Renal cortex interstitium (tissue), 11 donors: Measurements from ENCODE around the gene STOML1. TPM values are rescaled to one million over a fixed set of nuclear protein-coding genes. Genes with fewer than 3 reads are reported as not detected.
"Not testable (repeated sequence)": the region's sequence is repeated elsewhere in the genome, so short reads cannot be mapped to it uniquely, and the experiment has no call there.

Experiments used
- DNase-seq, 11 donors: peaks; one replicate each; pipeline ENCODE4 v3.0.0-alpha.2; 2013; ENCODE audit warnings: low read depth in 9 of 11, low spot score in 4 of 11; ENCODE audit errors: extremely low read depth in 1 of 11
- polyA plus RNA-seq, 3 donors: library from polyadenylated mRNA; unstranded; fragments of 120-200 nt; gene quantifications; one replicate each; pipeline ENCODE4 v1.2.1, GENCODE V29; 2013; ENCODE audit not compliant: insufficient read length in 3 of 3

STOML1 gene
- polyA plus RNA-seq, 3 donors: 12.2 to 14.3 (median 13.8) TPM

- DNase-seq: no peak
Measured at GRCh38 chr15:73941449-73941848, 50.6 kb downstream of the STOML1 start.

GRCh38 chr15:73941044-73941443 is 51.1 kb downstream of the STOML1 start:
- no peak for DNase-seq

DNA sequence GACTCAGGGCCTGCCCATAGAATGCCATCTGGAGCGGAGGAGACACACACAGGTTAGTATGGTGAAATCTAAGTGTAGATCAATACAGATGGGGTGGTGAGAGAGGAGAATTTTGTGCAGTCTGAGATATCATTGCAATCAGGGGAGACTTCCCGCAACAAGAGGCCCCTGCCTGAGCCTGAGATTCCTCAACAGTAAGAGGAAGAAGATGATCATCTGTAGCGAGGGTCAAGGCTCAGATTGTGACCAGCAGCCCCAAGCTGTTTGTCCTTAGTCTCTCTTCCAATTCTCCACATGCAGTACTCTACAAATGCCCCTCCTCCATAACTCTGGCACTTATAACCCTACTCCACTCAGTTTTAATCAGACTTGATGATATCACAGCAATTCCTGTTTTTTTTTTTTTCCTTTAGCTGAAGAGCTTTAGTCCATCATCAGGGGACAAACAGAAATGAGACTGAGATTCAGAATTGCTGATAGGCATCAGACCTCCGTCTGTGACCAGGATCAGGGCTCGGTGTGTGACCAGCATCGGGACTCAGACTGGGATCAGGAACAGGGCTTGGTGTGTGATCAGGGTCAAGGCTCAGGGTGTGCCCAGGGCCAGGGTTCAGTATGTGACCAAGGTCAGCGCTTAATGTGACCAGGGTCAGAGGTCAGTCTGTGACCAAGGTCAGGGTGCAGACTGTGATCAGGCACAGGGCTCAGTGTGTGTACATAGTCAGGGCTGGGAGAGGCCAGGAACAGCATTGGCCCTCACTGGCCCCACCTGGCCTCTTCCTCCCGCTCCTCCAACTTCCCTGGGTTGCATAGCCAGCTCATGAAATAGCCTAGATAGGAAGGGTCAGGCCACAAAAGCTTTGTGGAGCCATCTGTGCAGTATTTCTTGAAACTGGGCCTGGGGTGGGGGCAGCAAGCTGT is 51.8 kb downstream of the STOML1 start:
- no peak for DNase-seq

DNA sequence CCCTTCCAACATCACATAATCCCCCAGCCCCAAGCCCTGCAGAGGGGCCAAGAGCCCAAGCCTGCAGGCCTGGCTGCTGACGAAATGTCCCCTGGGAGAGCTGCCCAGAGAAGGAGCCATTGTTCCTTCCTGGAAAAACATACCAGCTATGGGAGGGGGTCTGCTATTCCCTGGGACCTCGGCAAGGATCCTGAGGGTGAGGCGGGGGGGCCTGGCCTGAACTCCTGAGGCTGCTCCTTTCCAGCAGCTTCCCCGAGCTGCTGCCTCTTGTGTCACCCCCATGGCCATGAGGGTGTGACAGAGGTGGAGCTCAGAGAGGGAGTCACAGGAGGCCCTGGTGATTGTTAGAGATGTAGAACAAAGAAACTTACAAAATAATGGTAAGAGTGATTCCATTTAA is 53.0 kb downstream of the STOML1 start:
- DNase-seq: no peak

- DNase-seq: not testable (repeated sequence)
Measured at GRCh38 chr15:73938516-73938915, 53.6 kb downstream of the STOML1 start.

DNA sequence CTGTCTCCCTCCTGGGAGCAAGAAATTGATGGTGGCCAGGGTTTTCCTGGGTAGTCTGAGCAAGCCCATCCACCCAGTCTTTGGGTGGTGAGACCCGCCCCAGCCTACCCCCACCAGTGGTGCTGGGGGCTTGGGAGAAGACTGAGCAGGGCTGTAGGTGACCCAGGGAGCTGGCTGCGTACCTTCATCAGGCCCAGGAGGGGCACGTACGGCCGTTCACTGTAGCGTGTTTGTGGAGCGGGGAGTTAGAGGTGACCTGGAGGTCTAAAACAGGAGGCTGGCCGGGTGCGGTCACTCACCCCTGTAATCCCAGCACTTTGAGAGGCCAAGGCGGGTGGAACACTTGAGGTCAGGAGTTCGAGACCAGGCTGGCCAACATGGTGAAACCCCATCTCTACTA is 54.4 kb downstream of the STOML1 start:
- DNase-seq: no peak

DNA sequence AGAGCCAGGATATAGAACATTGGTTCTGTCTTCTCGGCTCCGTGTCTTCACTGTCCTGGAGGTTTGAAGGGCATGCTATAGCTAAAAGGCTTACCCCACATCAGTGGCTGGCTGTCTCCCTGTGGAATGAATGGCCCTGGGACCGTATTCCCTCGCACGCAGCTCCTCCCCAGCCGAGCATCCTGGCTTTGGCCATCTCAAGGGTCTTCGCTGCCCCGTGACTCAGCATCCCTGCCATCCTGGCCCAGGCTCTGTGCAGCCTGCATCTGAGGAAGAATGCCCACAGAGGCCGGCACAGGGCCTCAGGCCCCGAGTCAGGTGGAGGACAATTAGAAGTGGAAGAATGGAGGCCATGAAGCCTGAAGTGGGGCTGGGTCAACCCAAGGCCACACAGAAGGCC is 54.8 kb downstream of the STOML1 start:
- no peak for DNase-seq

DNA sequence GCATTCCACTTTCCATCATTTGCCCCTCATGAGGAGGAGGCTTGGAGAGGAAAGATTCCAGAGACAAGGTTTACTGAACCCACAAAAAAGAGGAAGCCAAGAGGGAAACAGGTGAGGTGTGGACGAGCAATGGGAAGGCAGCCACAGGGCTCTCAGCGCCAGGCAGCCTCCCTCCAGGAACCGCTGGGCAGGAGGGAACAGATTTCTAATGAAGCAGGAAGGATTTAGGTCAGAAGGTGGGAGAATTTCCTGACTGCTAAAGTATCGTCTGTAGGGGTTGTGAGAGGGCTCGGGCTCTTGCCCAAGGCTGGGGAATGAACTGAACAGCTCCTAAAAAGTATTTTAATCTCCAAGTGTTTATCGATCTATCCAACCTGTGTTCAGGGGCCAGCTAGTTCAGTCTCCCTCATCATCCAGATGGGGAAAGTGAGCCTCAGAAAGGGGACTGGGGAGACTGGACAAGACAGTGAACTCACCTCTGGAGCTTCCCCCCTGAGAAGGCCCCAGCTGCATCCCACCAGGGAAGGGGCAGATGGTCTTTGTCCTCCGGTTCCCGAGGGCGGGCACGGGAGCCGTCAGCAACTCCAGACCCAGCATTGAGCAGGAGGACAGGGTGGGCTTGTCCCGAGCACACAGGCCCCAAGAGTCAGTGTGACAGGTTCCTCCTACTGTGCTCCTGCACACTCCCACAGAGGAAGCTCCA is 55.4 kb downstream of the STOML1 start:
- no peak for DNase-seq

- no peak for DNase-seq
Measured at GRCh38 chr15:73936181-73936580, 55.9 kb downstream of the STOML1 start.

DNA sequence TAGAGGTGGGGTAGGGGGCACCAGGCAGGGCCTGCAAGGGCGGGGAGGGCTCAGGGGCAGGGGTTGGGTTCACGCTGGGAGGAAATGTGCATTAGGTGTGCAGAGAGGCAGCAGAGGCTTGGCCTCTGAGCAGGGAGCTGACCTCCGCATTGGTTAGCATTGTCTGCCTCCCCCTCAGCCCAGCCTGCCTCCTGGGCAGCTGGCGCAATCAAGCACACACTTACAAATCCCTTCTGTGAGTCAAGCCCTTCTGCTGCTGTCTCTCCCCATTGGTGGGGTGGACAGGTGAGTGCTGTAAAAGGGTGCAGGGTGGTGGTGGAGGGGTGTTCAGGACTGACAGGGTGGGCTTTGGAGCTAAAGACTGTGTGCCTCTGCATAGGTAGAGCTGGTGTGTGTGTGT is 56.5 kb downstream of the STOML1 start:
- DNase-seq: no peak

DNA sequence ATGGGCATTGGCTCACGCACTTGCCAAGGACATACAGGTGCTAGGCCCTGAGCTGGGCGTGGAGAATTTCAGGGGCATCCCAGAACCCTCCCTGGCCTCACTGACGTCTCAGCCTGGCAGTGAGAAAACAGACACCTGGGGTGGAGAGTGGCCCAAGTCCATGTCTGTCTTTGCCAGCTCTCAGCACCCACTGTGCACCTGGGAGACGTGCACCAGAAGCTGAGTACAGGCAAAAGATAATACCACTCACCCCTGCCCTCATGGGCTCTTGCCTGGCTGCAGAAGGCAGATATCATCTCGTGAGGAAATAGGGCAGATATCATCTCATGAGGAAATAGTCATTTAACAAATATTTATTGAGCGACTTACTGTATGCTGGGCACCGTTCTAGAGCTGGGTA is 57.8 kb downstream of the STOML1 start:
- no peak for DNase-seq

GRCh38 chr15:73932381-73933191 is 59.5 kb downstream of the STOML1 start:
- DNase-seq: no peak

DNA sequence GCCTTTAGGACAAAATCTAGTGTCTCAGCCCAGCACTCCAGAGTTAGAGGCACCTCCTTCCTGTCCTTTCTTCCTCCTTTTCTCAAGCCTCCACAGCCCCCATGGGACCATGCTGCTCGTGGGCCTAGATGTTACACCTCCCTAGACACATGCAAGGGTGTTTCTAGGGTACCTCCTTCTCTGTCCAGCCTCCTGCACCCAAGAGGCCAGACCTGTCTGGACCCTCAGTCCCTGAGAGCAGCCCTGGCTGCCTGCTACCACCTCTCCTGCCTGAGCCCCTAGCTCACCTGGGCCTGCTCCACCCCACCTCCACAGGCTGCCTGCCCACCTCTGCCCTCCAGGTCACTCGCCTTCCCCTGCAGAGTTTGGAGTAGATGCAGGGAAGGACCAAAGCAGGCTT is 60.7 kb downstream of the STOML1 start:
- no peak for DNase-seq

GRCh38 chr15:73930790-73931281 is 61.3 kb downstream of the STOML1 start:
- no peak for DNase-seq

DNA sequence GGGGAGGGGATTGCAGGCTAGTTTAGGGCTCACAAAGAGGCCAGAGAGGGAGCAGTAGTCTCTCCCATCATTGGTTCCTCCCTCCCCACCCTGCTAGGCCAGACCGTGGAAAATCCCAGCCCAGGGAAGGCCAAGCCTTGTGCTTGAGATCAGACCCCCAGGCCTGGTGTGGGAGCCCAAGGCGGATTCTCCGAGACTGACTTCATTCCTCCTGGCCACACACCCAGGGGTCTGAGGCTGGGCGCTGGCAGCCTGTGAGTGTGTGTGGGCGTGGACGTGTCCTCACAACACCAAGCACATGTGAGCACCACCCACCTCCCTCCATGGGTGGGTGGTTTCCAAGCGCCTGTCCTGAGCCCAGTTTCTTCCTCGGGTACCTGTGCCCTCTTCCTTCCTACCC is 61.7 kb downstream of the STOML1 start:
- DNase-seq: no peak

- DNase-seq: no peak
Measured at GRCh38 chr15:73928971-73929627, 63.0 kb downstream of the STOML1 start.
